ENCODE data around the gene TMEM63B.

GRCh38 chr6:44078219-44078826 lies 49.0 kb upstream of the TMEM63B start:
- no peak for TF ChIP-seq TAF1 (IDR thresholded peaks at IDR 0.05; ENCODE audit: borderline replicate concordance, insufficient read depth, low read length)
- no peak for TF ChIP-seq POLR2AphosphoS5 (IDR thresholded peaks at IDR 0.05; ENCODE audit: low read depth, low read length)
- no peak for TF ChIP-seq SIN3A (IDR thresholded peaks at IDR 0.05; ENCODE audit: borderline replicate concordance, insufficient read depth, low read length)
- TF ChIP-seq REST (IDR thresholded peaks at IDR 0.05; ENCODE audit: insufficient read depth in 1 of 2, low read depth in 2 of 2, low read length in 2 of 2), result no peak
